ENCODE measurements around the gene SDK1. TPM values are rescaled to one million over a fixed set of nuclear protein-coding genes. Genes with fewer than 3 reads are reported as not detected.

The SDK1 gene
- total and polyA plus RNA-seq, 2 of the 8 experiments (the other 6 are each of a cell fraction or from before 2014, with no cell fraction given), result 3.3 to 7.2 TPM

GRCh38 chr7:4277936-4278335, 976.9 kb downstream of the SDK1 start:
- WGBS, 2 experiments (ENCODE audit: extremely low coverage in 1 of 2, insufficient coverage in 1 of 2, insufficient read length in 1 of 2, insufficient replicate concordance in 2 of 2, low coverage in 1 of 2, low lambda C conversion rate in 2 of 2, missing lambda C conversion rate in 1 of 2), result 82% methylated on average over 4 of the region's 4 CpGs; no CpG with 5 or more reads in 1 of the 2 experiments
- Histone ChIP-seq H4K5ac (ENCODE audit: insufficient read length, low read depth, low read length) (no peak overlapping the region), H2AFZ (ENCODE audit: low read length) (no peak overlapping the region), H2BK20ac (ENCODE audit: low read length) (no peak overlapping the region), H3K23ac (ENCODE audit: insufficient read length) (no peak overlapping the region), H3K9me3 (ENCODE audit: insufficient read depth in 2 of 2, low read depth in 1 of 2, low read length in 1 of 2) (peaks cover 12 to 38% of the 10 kb centered on the region in 2 experiments; a peak in 3 of 4 replicates), H3K14ac (ENCODE audit: insufficient read length) (no peak overlapping the region), H3K23me2 (ENCODE audit: low read depth, low read length) (no peaks in the 10 kb centered on the region), H3K36me3 (ENCODE audit: control insufficient read depth in 2 of 4, insufficient read depth in 4 of 4, low read length in 3 of 4) (no peaks in the 10 kb centered on the region), H2BK12ac (ENCODE audit: low read depth, low read length) (no peak overlapping the region), H3K9ac (replicated peaks in 1 of 4; ENCODE audit: extremely low read depth in 1 of 4, low read depth in 3 of 4, low read length in 3 of 4) (no peak overlapping the region), H3K18ac (ENCODE audit: extremely low read depth, low read length) (no peak overlapping the region), H3K27me3 (replicated peaks in 1 of 4; ENCODE audit: control insufficient read depth in 3 of 4, extremely low read depth in 1 of 4, insufficient read depth in 3 of 4, low read length in 3 of 4) (no peaks in the 10 kb centered on the region), H3K4me2 (ENCODE audit: insufficient read depth in 1 of 2, low read depth in 2 of 2, low read length in 2 of 2) (no peak overlapping the region), H3K4me3 (ENCODE audit: extremely low read depth in 1 of 4, insufficient read depth in 2 of 4, low read depth in 3 of 4, low read length in 4 of 4) (no peak overlapping the region), H4K91ac (replicated peaks; ENCODE audit: insufficient read length, low read length) (no peak overlapping the region), H3K27ac (ENCODE audit: low read depth, low read length) (no peak overlapping the region), H3K56ac (replicated peaks; ENCODE audit: insufficient read length, low read depth, low read length) (no peak overlapping the region), H3K79me1 (ENCODE audit: low read depth, low read length) (no peaks in the 10 kb centered on the region), H3K4me1 (replicated peaks in 1 of 4; ENCODE audit: control insufficient read depth in 3 of 4, insufficient read depth in 4 of 4, low read length in 3 of 4) (no peaks in the 10 kb centered on the region), H2AK5ac (ENCODE audit: low read depth, low read length) (no peak overlapping the region), H4K8ac (ENCODE audit: extremely low read depth, insufficient read depth, low read length) (no peak overlapping the region), H4K20me1 (replicated peaks in 1 of 2; ENCODE audit: control insufficient read depth in 1 of 2, insufficient read depth in 2 of 2, low read length in 2 of 2) (no peaks in the 10 kb centered on the region), H3K79me2 (ENCODE audit: control insufficient read depth in 1 of 2, insufficient read depth in 2 of 2, low read length in 2 of 2) (no peaks in the 10 kb centered on the region), H3K4ac (replicated peaks; ENCODE audit: insufficient read length, low read depth, low read length) (no peak overlapping the region), H2BK5ac (ENCODE audit: low read depth, low read length) (no peak overlapping the region), H2BK120ac (replicated peaks; ENCODE audit: low read depth, low read length) (no peak overlapping the region), H2BK15ac (ENCODE audit: low read length) (no peak overlapping the region)
- FAIRE-seq, result no peak
- ChIA-PET POLR2A (ENCODE audit: partially characterized antibody) (interaction anchor here (0.5 kb wide), 1 partner anchor 139 kb away, joined by 3 read pairs; no protein-coding TSS in a partner anchor), CTCF (ENCODE audit: partially characterized antibody) (no interaction called here)
- no peak for DNase-seq (ENCODE audit: low read depth in 1 of 2, low spot score in 2 of 2)
- TF ChIP-seq ATF2 (IDR thresholded peaks at IDR 0.05; ENCODE audit: low read length) (no peak), CREB1 (IDR thresholded peaks at IDR 0.05) (no peak), GABPA (IDR thresholded peaks at IDR 0.05; ENCODE audit: borderline replicate concordance, insufficient read depth, low read length) (no peak), EZH2 (IDR thresholded peaks at IDR 0.05; ENCODE audit: low read depth, low read length, severe bottlenecking) (no peak), ATF3 (IDR thresholded peaks at IDR 0.05; ENCODE audit: insufficient read depth, low read depth, low read length) (no peak), SUZ12 (IDR thresholded peaks at IDR 0.05; ENCODE audit: low read length) (no peak), EGR1 (IDR thresholded peaks at IDR 0.05; ENCODE audit: borderline replicate concordance, low read depth, low read length) (no peak), HDAC2 (IDR thresholded peaks at IDR 0.05; ENCODE audit: borderline replicate concordance in 1 of 2, low read depth in 2 of 2, low read length in 2 of 2) (no peak), YY1 (IDR thresholded peaks at IDR 0.05; ENCODE audit: low read depth, low read length) (no peak), TAF7 (optimal IDR thresholded peaks at IDR 0.05; ENCODE audit: borderline replicate concordance, low read depth, low read length) (no peak), SP1 (IDR thresholded peaks at IDR 0.05; ENCODE audit: low read depth, low read length) (no peak)
